ENCODE results near the gene SRSF9. TPM values are rescaled to one million over a fixed set of nuclear protein-coding genes. Genes with fewer than 3 reads are reported as not detected.

Gene SRSF9
- total and polyA plus RNA-seq, 3 donors from 2014 or later: 199 to 238 (median 202) TPM

DNA sequence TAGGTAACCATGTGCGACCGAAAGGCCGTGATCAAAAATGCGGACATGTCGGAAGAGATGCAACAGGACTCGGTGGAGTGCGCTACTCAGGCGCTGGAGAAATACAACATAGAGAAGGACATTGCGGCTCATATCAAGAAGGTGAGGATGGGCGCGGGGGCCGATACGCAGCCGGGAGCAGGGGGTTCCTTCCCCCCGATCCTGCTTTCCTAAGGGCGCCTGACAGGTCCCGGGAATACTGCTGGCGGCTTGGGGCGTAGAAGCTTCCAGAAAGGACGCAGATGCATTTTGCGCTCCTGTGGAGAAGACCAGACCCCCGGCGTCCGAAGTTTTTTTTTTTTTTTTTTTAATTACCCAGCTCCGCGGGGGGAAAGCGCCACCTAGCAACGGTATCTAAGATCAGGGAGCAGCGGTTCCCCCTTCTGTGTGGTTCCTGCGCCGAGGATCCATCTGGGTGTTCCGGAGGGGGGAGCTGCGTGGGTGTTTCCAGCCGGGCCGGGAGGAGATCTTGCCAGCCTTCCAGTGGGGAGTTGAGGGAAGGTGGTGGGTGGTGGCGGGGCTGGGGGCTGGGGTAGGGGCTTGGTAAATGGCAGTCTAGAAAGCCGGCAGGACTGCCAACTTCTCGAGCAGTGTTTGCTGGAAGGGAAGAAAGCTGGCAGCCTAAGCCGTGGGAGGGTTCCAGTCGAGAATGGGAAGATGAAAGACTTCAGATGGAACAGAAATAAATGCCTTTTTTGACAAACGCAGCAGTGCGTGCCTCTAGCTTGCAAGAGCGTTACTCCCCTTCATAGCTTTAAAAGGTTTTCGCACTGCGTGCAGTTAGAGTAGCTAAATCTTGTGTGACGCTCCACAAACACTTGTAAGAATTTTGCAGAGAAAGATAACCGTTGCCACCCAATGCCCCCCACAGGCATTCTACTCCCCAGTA, 27.1 kb upstream of the SRSF9 start:
- DNase-seq: peak; percentile 84
- peak overlapping the region; percentile 96 to 100 for H3K4me3 ChIP-seq
- 0 to 1% methylated on average over 29 to 46 of the region's 47 CpGs for WGBS, 2 donors
- TF ChIP-seq, protein P1, sequence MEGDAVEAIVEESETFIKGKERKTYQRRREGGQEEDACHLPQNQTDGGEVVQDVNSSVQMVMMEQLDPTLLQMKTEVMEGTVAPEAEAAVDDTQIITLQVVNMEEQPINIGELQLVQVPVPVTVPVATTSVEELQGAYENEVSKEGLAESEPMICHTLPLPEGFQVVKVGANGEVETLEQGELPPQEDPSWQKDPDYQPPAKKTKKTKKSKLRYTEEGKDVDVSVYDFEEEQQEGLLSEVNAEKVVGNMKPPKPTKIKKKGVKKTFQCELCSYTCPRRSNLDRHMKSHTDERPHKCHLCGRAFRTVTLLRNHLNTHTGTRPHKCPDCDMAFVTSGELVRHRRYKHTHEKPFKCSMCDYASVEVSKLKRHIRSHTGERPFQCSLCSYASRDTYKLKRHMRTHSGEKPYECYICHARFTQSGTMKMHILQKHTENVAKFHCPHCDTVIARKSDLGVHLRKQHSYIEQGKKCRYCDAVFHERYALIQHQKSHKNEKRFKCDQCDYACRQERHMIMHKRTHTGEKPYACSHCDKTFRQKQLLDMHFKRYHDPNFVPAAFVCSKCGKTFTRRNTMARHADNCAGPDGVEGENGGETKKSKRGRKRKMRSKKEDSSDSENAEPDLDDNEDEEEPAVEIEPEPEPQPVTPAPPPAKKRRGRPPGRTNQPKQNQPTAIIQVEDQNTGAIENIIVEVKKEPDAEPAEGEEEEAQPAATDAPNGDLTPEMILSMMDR (IDR thresholded peaks at IDR 0.05): no peak
- TF ChIP-seq POLR2A (IDR thresholded peaks at IDR 0.05): no peak
- peaks cover 27% of the 10 kb centered on the region for H3K4me1 ChIP-seq
- H3K9me3 ChIP-seq: no peaks in the 10 kb centered on the region
- H3K27ac ChIP-seq: peak overlapping the region; percentile 94 to 95
- no peaks in the 10 kb centered on the region for H3K36me3 ChIP-seq (ENCODE audit: low read depth, missing control alignments)
- intact Hi-C loops (cut with DNase I; ENCODE audit: low total_unique reads): no loop called here
- H3K27me3 ChIP-seq: no peaks in the 10 kb centered on the region

GRCh38 chr12:120495731-120496412, 26.3 kb upstream of the SRSF9 start, which contains the start of gene DYNLL1:
TSS of gene DYNLL1 (plus strand) at chr12:120496113. CDS start at chr12:120496422, 309 bp downstream.
- no peaks in the 10 kb centered on the region for H3K9me3 ChIP-seq
- 0 to 1% methylated on average over 26 to 31 of the region's 53 CpGs for WGBS, 2 donors
- H3K27me3 ChIP-seq: no peaks in the 10 kb centered on the region
- intact Hi-C loops (cut with DNase I; ENCODE audit: low total_unique reads): no loop called here
- peak within 1 kb of the TSS; percentile 96 to 100 for H3K4me3 ChIP-seq
- peak within 1 kb of the TSS; percentile 94 to 95 for H3K27ac ChIP-seq
- H3K36me3 ChIP-seq (ENCODE audit: low read depth, missing control alignments): no peaks in the 10 kb centered on the region
- TF ChIP-seq, protein P1 (IDR thresholded peaks at IDR 0.05): peak in 2 of 3 experiments; percentile 39 to 41
- TF ChIP-seq POLR2A (IDR thresholded peaks at IDR 0.05): peak; percentile 75
- DNase-seq: peak; percentile 98
- peaks cover 35% of the 10 kb centered on the region for H3K4me1 ChIP-seq

DNA sequence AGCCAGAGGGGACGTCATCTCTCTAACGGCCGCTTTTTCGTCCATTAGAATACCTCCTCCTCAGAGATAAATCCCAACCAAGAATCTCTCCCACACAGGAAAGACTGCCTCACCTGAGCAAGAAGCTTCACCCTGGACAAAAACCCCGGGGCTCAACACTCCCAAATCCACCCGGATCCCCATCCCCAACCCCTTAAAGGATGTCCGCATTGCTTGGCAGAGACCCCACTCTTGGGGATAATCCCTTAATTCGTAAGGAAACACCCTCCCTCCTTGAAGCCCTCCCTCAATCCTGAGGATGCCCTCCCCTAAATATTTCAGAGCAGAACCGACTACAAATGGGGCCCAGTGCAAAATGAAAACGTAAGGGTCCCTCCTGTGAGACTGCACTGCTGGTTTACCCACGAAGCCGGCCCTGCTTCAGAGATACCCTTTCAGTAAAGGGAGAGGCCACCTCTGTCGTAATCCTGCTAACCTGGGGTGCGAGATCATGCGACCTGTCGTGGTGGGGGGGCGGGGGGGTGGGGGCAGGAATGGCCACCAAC, 25.7 kb upstream of the SRSF9 start:
- peak overlapping the region; percentile 94 to 95 for H3K27ac ChIP-seq
- no peaks in the 10 kb centered on the region for H3K36me3 ChIP-seq (ENCODE audit: low read depth, missing control alignments)
- intact Hi-C loops (cut with DNase I; ENCODE audit: low total_unique reads): no loop called here
- DNase-seq: no peak
- WGBS, 2 donors: 21 to 24% methylated on average over 13 to 15 of the region's 17 CpGs
- H3K9me3 ChIP-seq: no peaks in the 10 kb centered on the region
- TF ChIP-seq POLR2A (IDR thresholded peaks at IDR 0.05): no peak
- TF ChIP-seq, protein P1 (IDR thresholded peaks at IDR 0.05): no peak
- H3K27me3 ChIP-seq: no peaks in the 10 kb centered on the region
- H3K4me1 ChIP-seq: peaks cover 41% of the 10 kb centered on the region
- H3K4me3 ChIP-seq: peak overlapping the region; percentile 96 to 100

GRCh38 chr12:120490833-120491512, 21.4 kb upstream of the SRSF9 start:
- WGBS, 2 donors: 57 to 60% methylated on average over 1 to 2 of the region's 2 CpGs
- H3K36me3 ChIP-seq (ENCODE audit: low read depth, missing control alignments): no peaks in the 10 kb centered on the region
- H3K27me3 ChIP-seq: no peaks in the 10 kb centered on the region
- H3K4me3 ChIP-seq: no peak overlapping the region
- peak; percentile 63 for DNase-seq
- intact Hi-C loops (cut with DNase I; ENCODE audit: low total_unique reads): no loop called here
- H3K27ac ChIP-seq: peak overlapping the region; percentile 47 to 57
- H3K9me3 ChIP-seq: no peaks in the 10 kb centered on the region
- TF ChIP-seq POLR2A (IDR thresholded peaks at IDR 0.05): no peak
- TF ChIP-seq, protein P1 (IDR thresholded peaks at IDR 0.05): no peak
- peaks cover 44% of the 10 kb centered on the region for H3K4me1 ChIP-seq
